HS-5 (cell line): ENCODE data around the gene WDFY3.
"Not testable (repeated sequence)": the region's sequence is repeated elsewhere in the genome, so short reads cannot be mapped to it uniquely, and the experiment has no call there.

Experiments
- DNase-seq: peaks from one replicate; pipeline ENCODE4 v3.0.0-alpha.2; 2012; ENCODE audit warnings: low read depth

WDFY3 gene

GRCh38 chr4:84857296-84857695 is 109.2 kb downstream of the WDFY3 start:
- no peak for DNase-seq

- DNase-seq: no peak
These were observed 109.9 kb downstream of the WDFY3 start for GRCh38 chr4:84856468-84857049.

GRCh38 chr4:84855774-84856173 is 110.7 kb downstream of the WDFY3 start:
- DNase-seq: no peak

- no peak for DNase-seq
These were observed 114.4 kb downstream of the WDFY3 start for GRCh38 chr4:84852081-84852480.

- DNase-seq: no peak
These were observed 117.3 kb downstream of the WDFY3 start for GRCh38 chr4:84849051-84849640.

- DNase-seq: no peak
These were observed 118.1 kb downstream of the WDFY3 start for GRCh38 chr4:84848432-84848831.

- no peak for DNase-seq
These were observed 118.5 kb downstream of the WDFY3 start for GRCh38 chr4:84847978-84848377.

GRCh38 chr4:84846985-84847384 is 119.5 kb downstream of the WDFY3 start:
- no peak for DNase-seq

GRCh38 chr4:84841435-84841834 is 125.1 kb downstream of the WDFY3 start:
- no peak for DNase-seq

- DNase-seq: no peak
These were observed 128.7 kb downstream of the WDFY3 start for GRCh38 chr4:84837751-84838150.

GRCh38 chr4:84829633-84830032 is 136.9 kb downstream of the WDFY3 start:
- DNase-seq: not testable (repeated sequence)

- DNase-seq: no peak
These were observed 139.8 kb downstream of the WDFY3 start for GRCh38 chr4:84826681-84827080.

GRCh38 chr4:84825701-84826341 is 140.7 kb downstream of the WDFY3 start:
- no peak for DNase-seq

GRCh38 chr4:84821064-84821463 is 145.4 kb downstream of the WDFY3 start:
- DNase-seq: no peak

- no peak for DNase-seq
These were observed 152.3 kb downstream of the WDFY3 start for GRCh38 chr4:84814094-84814750.

- DNase-seq: no peak
These were observed 156.5 kb downstream of the WDFY3 start for GRCh38 chr4:84809946-84810345.

GRCh38 chr4:84808332-84808731 is 158.2 kb downstream of the WDFY3 start:
- DNase-seq: no peak

- not testable (repeated sequence) for DNase-seq
These were observed 159.9 kb downstream of the WDFY3 start for GRCh38 chr4:84806541-84806940.

- no peak for DNase-seq
These were observed 162.4 kb downstream of the WDFY3 start for GRCh38 chr4:84804136-84804535.

GRCh38 chr4:84803720-84804119 is 162.8 kb downstream of the WDFY3 start:
- DNase-seq: no peak

GRCh38 chr4:84803116-84803515 is 163.4 kb downstream of the WDFY3 start:
- no peak for DNase-seq

- DNase-seq: no peak
These were observed 166.2 kb downstream of the WDFY3 start for GRCh38 chr4:84800256-84800655.

GRCh38 chr4:84799318-84799717 is 167.2 kb downstream of the WDFY3 start:
- no peak for DNase-seq
